G401 (cell line): Measurements from ENCODE around the gene GPR176. TPM values are rescaled to one million over a fixed set of nuclear protein-coding genes. Genes with fewer than 3 reads are reported as not detected.
A peak's percentile ranks its signal among the peaks of the same experiment; 100 is the strongest.

ENCODE experiments used
- DNase-seq: peaks from one replicate; pipeline ENCODE4 v3.0.0-alpha.2; 2015; ENCODE audit warnings: low spot score
- in situ Hi-C: cut with HindIII; loops from 2 replicates; pipeline ENCODE4 v1.10.0; 2016; ENCODE audit warnings: low sequenced_read_pairs, mixed read lengths
- total RNA-seq: library from RNA; depleted of rRNA; stranded (reverse); fragments of >200 nt; shearing (Covaris generic); gene quantifications from 2 replicates; pipeline ENCODE4 v1.2.3, GENCODE V29; 2014; rRNA removed

GPR176 gene
- total RNA-seq, 1 experiment from 2014 or later = 2.0 TPM

- DNase-seq = no peak
- in situ Hi-C loops = no loop called here
Measured at GRCh38 chr15:39778021-39778420, 142.0 kb downstream of the GPR176 start.

GRCh38 chr15:39777496-39777895, 142.6 kb downstream of the GPR176 start:
- in situ Hi-C loops = no loop called here
- no peak for DNase-seq

- no peak for DNase-seq
- in situ Hi-C loops = no loop called here
Measured at GRCh38 chr15:39776068-39776467, 144.0 kb downstream of the GPR176 start.

- no peak for DNase-seq
- in situ Hi-C loops = no loop called here
Measured at GRCh38 chr15:39774688-39775267, 145.3 kb downstream of the GPR176 start.

- in situ Hi-C loops = no loop called here
- no peak for DNase-seq
Measured at GRCh38 chr15:39770748-39771689, 149.0 kb downstream of the GPR176 start.

GRCh38 chr15:39767921-39768320, 152.1 kb downstream of the GPR176 start:
- in situ Hi-C loops = no loop called here
- DNase-seq = no peak

GRCh38 chr15:39761006-39761405, 159.1 kb downstream of the GPR176 start:
- in situ Hi-C loops = no loop called here
- DNase-seq = no peak

GRCh38 chr15:39756806-39757522, 163.1 kb downstream of the GPR176 start:
- DNase-seq = peak; percentile 69
- in situ Hi-C loops = no loop called here

- DNase-seq = no peak
- in situ Hi-C loops = no loop called here
Measured at GRCh38 chr15:39752991-39753390, 167.1 kb downstream of the GPR176 start.

- in situ Hi-C loops = no loop called here
- DNase-seq = no peak
Measured at GRCh38 chr15:39752246-39752645, 167.8 kb downstream of the GPR176 start.

Other genes starting within 250 kb of the GPR176 start
- 0.41 and 0.92 TPM in 2 replicates for gene FSIP1, start 137.4 kb downstream of the GPR176 start, total RNA-seq
- gene EIF2AK4, start 13.8 kb upstream of the GPR176 start, total RNA-seq = 44.1 and 54.8 TPM in 2 replicates
- gene SRP14, start 118.9 kb upstream of the GPR176 start, total RNA-seq = 194 and 205 TPM in 2 replicates
- gene BMF, start 188.6 kb upstream of the GPR176 start, total RNA-seq = 8.1 and 14.3 TPM in 2 replicates
- 64.4 and 86.8 TPM in 2 replicates for gene BUB1B, start 240.8 kb upstream of the GPR176 start, total RNA-seq